Measurements from ENCODE around the gene ELMO1. TPM values are rescaled to one million over a fixed set of nuclear protein-coding genes. Genes with fewer than 3 reads are reported as not detected.

ELMO1 gene
- total RNA-seq, 1 experiment from 2014 or later, result not detected

- no TSS peak for BruUV-seq (replicated peaks)
- H3K4me1 ChIP-seq (ENCODE audit: insufficient read depth, low read length, poor library complexity, severe bottlenecking), result no peaks in the 10 kb centered on the region
- intact Hi-C loops (cut with micrococcal nuclease; ENCODE audit: unreplicated experiment), result no loop called here
- CTCF ChIA-PET, result no interaction called here
- H3K36me3 ChIP-seq (ENCODE audit: insufficient read depth, low read length, poor library complexity, severe bottlenecking), result no peaks in the 10 kb centered on the region
- no peaks in the 10 kb centered on the region for H3K27me3 ChIP-seq (replicated peaks; ENCODE audit: insufficient read depth, low read depth, low read length, poor library complexity)
- no peak for TF ChIP-seq CTCF (conservative IDR thresholded peaks at IDR 0.05; ENCODE audit: low read depth, low read length)
- TF ChIP-seq EZH2 (IDR thresholded peaks at IDR 0.05; ENCODE audit: borderline replicate concordance, low read depth, low read length, poor library complexity, severe bottlenecking), result no peak
- no peak overlapping the region for H3K27ac ChIP-seq (ENCODE audit: low read depth, low read length, poor library complexity, severe bottlenecking)
- POLR2A ChIA-PET (ENCODE audit: low non-redundant PET), result no interaction called here
- H3K9me3 ChIP-seq (ENCODE audit: low read depth, low read length, poor library complexity, severe bottlenecking), result no peaks in the 10 kb centered on the region
- DNase-seq (ENCODE audit: low spot score), result no peak
- H3K4me3 ChIP-seq (ENCODE audit: low read depth, low read length, poor library complexity, severe bottlenecking), result no peak overlapping the region
These were observed 23.7 kb downstream of the ELMO1 start for GRCh38 chr7:37424995-37425394.

DNA sequence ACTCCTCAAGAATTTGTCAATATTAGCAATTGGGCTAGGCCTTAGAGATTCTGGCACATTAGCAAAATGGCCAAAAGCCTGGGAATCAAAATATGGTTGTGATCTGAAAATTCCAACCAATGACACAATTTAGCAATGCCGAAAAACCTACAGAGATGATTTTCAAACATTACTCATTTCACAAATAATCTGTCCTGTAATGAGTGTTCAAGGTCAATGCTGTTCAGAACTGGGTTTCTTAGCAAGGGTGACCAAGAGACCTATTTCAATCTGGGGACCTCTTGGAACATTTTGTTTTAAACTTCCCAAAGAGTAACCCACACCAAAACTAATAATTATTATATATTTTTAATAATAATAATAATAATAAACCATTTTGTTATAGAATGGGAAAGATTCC lies 24.1 kb downstream of the ELMO1 start:
- Histone ChIP-seq H3K9me3 (ENCODE audit: low read depth, low read length, poor library complexity, severe bottlenecking) (no peaks in the 10 kb centered on the region), H3K27ac (ENCODE audit: low read depth, low read length, poor library complexity, severe bottlenecking) (no peak overlapping the region), H3K36me3 (ENCODE audit: insufficient read depth, low read length, poor library complexity, severe bottlenecking) (no peaks in the 10 kb centered on the region), H3K4me1 (ENCODE audit: insufficient read depth, low read length, poor library complexity, severe bottlenecking) (no peaks in the 10 kb centered on the region), H3K27me3 (replicated peaks; ENCODE audit: insufficient read depth, low read depth, low read length, poor library complexity) (no peaks in the 10 kb centered on the region), H3K4me3 (ENCODE audit: low read depth, low read length, poor library complexity, severe bottlenecking) (no peak overlapping the region)
- ChIA-PET POLR2A (ENCODE audit: low non-redundant PET) (no interaction called here), CTCF (no interaction called here)
- no TSS peak for BruUV-seq (replicated peaks)
- TF ChIP-seq CTCF (conservative IDR thresholded peaks at IDR 0.05; ENCODE audit: low read depth, low read length) (no peak), EZH2 (IDR thresholded peaks at IDR 0.05; ENCODE audit: borderline replicate concordance, low read depth, low read length, poor library complexity, severe bottlenecking) (no peak)
- intact Hi-C loops (cut with micrococcal nuclease; ENCODE audit: unreplicated experiment), result no loop called here
- DNase-seq (ENCODE audit: low spot score), result no peak

- H3K27ac ChIP-seq (ENCODE audit: low read depth, low read length, poor library complexity, severe bottlenecking), result no peak overlapping the region
- no peak for DNase-seq (ENCODE audit: low spot score)
- no peak for TF ChIP-seq EZH2 (IDR thresholded peaks at IDR 0.05; ENCODE audit: borderline replicate concordance, low read depth, low read length, poor library complexity, severe bottlenecking)
- no peak for TF ChIP-seq CTCF (conservative IDR thresholded peaks at IDR 0.05; ENCODE audit: low read depth, low read length)
- no peaks in the 10 kb centered on the region for H3K4me1 ChIP-seq (ENCODE audit: insufficient read depth, low read length, poor library complexity, severe bottlenecking)
- no TSS peak for BruUV-seq (replicated peaks)
- POLR2A ChIA-PET (ENCODE audit: low non-redundant PET), result no interaction called here
- H3K27me3 ChIP-seq (replicated peaks; ENCODE audit: insufficient read depth, low read depth, low read length, poor library complexity), result no peaks in the 10 kb centered on the region
- intact Hi-C loops (cut with micrococcal nuclease; ENCODE audit: unreplicated experiment), result no loop called here
- CTCF ChIA-PET, result no interaction called here
- no peaks in the 10 kb centered on the region for H3K9me3 ChIP-seq (ENCODE audit: low read depth, low read length, poor library complexity, severe bottlenecking)
- no peaks in the 10 kb centered on the region for H3K36me3 ChIP-seq (ENCODE audit: insufficient read depth, low read length, poor library complexity, severe bottlenecking)
- no peak overlapping the region for H3K4me3 ChIP-seq (ENCODE audit: low read depth, low read length, poor library complexity, severe bottlenecking)
These were observed 26.7 kb downstream of the ELMO1 start for GRCh38 chr7:37421861-37422500.

All from A673 (cell line).